Gastroesophageal sphincter (tissue), 4 donors: ENCODE measurements around the gene TMEM91. TPM values are rescaled to one million over a fixed set of nuclear protein-coding genes. Genes with fewer than 3 reads are reported as not detected.

Experiments used
- ATAC-seq: fragments of 150-250 bp; one replicate; pipeline ENCODE4 v1.9.1; 2016; ENCODE audit warnings: mild to moderate bottlenecking, moderate library complexity
- H3K27ac ChIP-seq, 4 donors: fragments of 200-600 bp; sonication (generic) in 3 of 4; 1 replicate in 3 of 4; 2 replicates in 1 of 4; pipeline ENCODE4 v1.5.1; 2016 to 2019
- H3K27me3 ChIP-seq: fragments of 200-600 bp; sonication (generic); one replicate; pipeline ENCODE4 v1.5.1; 2019
- H3K36me3 ChIP-seq, 2 donors: fragments of 200-600 bp; sonication (generic); one replicate each; pipeline ENCODE4 v1.5.1; 2019; ENCODE audit warnings: control low read depth in 1 of 2
- H3K4me1 ChIP-seq, 3 donors: fragments of 200-600 bp; sonication (generic); 1 replicate in 2 of 3; 2 replicates in 1 of 3; pipeline ENCODE4 v1.5.1; 2016 to 2019; ENCODE audit warnings: control low read depth in 2 of 3
- H3K4me3 ChIP-seq, 2 donors: fragments of 200-600 bp; sonication (generic); one replicate each; pipeline ENCODE4 v1.5.1; 2019; ENCODE audit warnings: mild to moderate bottlenecking in 1 of 2, moderate library complexity in 1 of 2
- H3K9me3 ChIP-seq, 3 donors: fragments of 200-600 bp; sonication (generic); one replicate each; pipeline ENCODE4 v1.5.1; 2017 to 2019; ENCODE audit warnings: control low read depth in 2 of 3
- CTCF ChIP-seq, 4 experiments: fragments of 200-600 bp in 2 of 4; fragments of 450-650 bp in 2 of 4; sonication (generic) in 1 of 4; IDR thresholded peaks; one replicate each; pipeline ENCODE4 v1.5.1; 2017 to 2019; ENCODE audit warnings: antibody characterized with exemption in 4 of 4, mild to moderate bottlenecking in 2 of 4, moderate library complexity in 2 of 4
- EP300 ChIP-seq: sonication (generic); formaldehyde crosslinking; IDR thresholded peaks from one replicate; pipeline ENCODE4 v1.6.1; 2017; ENCODE audit warnings: antibody characterized with exemption, mild to moderate bottlenecking
- POLR2A ChIP-seq, 2 donors: fragments of 450-650 bp; IDR thresholded peaks; one replicate each; pipeline ENCODE4 v1.6.1; 2017; ENCODE audit warnings: antibody characterized with exemption in 2 of 2, mild to moderate bottlenecking in 2 of 2, moderate library complexity in 1 of 2
- POLR2AphosphoS5 ChIP-seq: sonication (generic); formaldehyde crosslinking; IDR thresholded peaks from one replicate; pipeline ENCODE4 v1.6.1; 2017; ENCODE audit warnings: antibody characterized with exemption
- WGBS, 2 donors: methylation state at CpG; one replicate each; pipeline ENCODE4 v1.1.5; 2018; ENCODE audit warnings: low coverage in 1 of 2; 5-methylcytosine and 5-hydroxymethylcytosine counted together
- total RNA-seq, 4 donors: library from RNA; depleted of rRNA; stranded (reverse); fragments of >200 nt; gene quantifications; one replicate each; pipeline ENCODE4 v1.1.0, GENCODE V29; 2016

TMEM91 gene
- total RNA-seq, 4 donors from 2014 or later = 7.9 to 17.5 (median 13.3) TPM

GRCh38 chr19:41422955-41423354 lies 46.6 kb downstream of the TMEM91 start:
- ATAC-seq = no peak

GRCh38 chr19:41424335-41425173 lies 48.2 kb downstream of the TMEM91 start:
- H3K36me3 ChIP-seq = peaks cover 0 to 71% of the 10 kb centered on the region in 2 donors
- 90% methylated on average over 2 of the region's 21 CpGs; no CpG with 5 or more reads in 1 of the 2 donors for WGBS, 2 donors
- H3K27me3 ChIP-seq = no peaks in the 10 kb centered on the region
- no peak for ATAC-seq
- TF ChIP-seq EP300 = no peak
- TF ChIP-seq POLR2AphosphoS5 = no peak
- TF ChIP-seq CTCF (IDR thresholded peaks at IDR 0.05) = no peak
- TF ChIP-seq POLR2A (IDR thresholded peaks at IDR 0.05) = no peak
- peaks cover 0 to 40% (median 20%) of the 10 kb centered on the region in 3 donors for H3K4me1 ChIP-seq
- no peak overlapping the region for H3K27ac ChIP-seq
- H3K4me3 ChIP-seq = no peak overlapping the region
- no peaks in the 10 kb centered on the region for H3K9me3 ChIP-seq

More at GRCh38 chr19:41422955-41423354, 46.6 kb downstream of the TMEM91 start:
- 100% methylated on average over 2 of the region's 12 CpGs; no CpG with 5 or more reads in 1 of the 2 donors for WGBS, 2 donors
- no peak overlapping the region for H3K27ac ChIP-seq
- no peaks in the 10 kb centered on the region for H3K9me3 ChIP-seq
- H3K36me3 ChIP-seq = peaks cover 0 to 87% of the 10 kb centered on the region in 2 donors
- TF ChIP-seq POLR2A (IDR thresholded peaks at IDR 0.05) (no peak), CTCF (IDR thresholded peaks at IDR 0.05) (no peak), POLR2AphosphoS5 (no peak), EP300 (no peak)
- peaks cover 0 to 31% (median 13%) of the 10 kb centered on the region in 3 donors for H3K4me1 ChIP-seq
- no peak overlapping the region for H3K4me3 ChIP-seq
- no peaks in the 10 kb centered on the region for H3K27me3 ChIP-seq

GRCh38 chr19:41425174-41426115 lies 49.1 kb downstream of the TMEM91 start:
- ATAC-seq = no peak
- H3K36me3 ChIP-seq = peaks cover 0 to 65% of the 10 kb centered on the region in 2 donors
- TF ChIP-seq POLR2AphosphoS5 (no peak), CTCF (IDR thresholded peaks at IDR 0.05) (no peak), POLR2A (IDR thresholded peaks at IDR 0.05) (no peak), EP300 (no peak)
- H3K27ac ChIP-seq = peak overlapping the region in 1 of 4 donors; percentile 85
- H3K9me3 ChIP-seq = no peaks in the 10 kb centered on the region
- no peak overlapping the region for H3K4me3 ChIP-seq
- WGBS, 2 donors = 67 to 97% methylated on average over 1 to 7 of the region's 28 CpGs
- peaks cover 0 to 40% (median 20%) of the 10 kb centered on the region in 3 donors for H3K4me1 ChIP-seq
- H3K27me3 ChIP-seq = no peaks in the 10 kb centered on the region

GRCh38 chr19:41426116-41426841 lies 49.9 kb downstream of the TMEM91 start:
- ATAC-seq = no peak

More at GRCh38 chr19:41426116-41426841, 49.9 kb downstream of the TMEM91 start:
- Histone ChIP-seq H3K4me3 (peak overlapping the region; percentile 37 to 57), H3K36me3 (peaks cover 0 to 65% of the 10 kb centered on the region in 2 donors), H3K9me3 (no peaks in the 10 kb centered on the region), H3K27me3 (no peaks in the 10 kb centered on the region), H3K4me1 (peaks cover 0 to 40% (median 20%) of the 10 kb centered on the region in 3 donors), H3K27ac (peak overlapping the region in 3 of 4 donors; percentile 85 to 88 (median 85))
- WGBS, 2 donors = 0% methylated on average over 1 of the region's 36 CpGs; no CpG with 5 or more reads in 1 of the 2 donors
- TF ChIP-seq CTCF (IDR thresholded peaks at IDR 0.05) (no peak), EP300 (no peak), POLR2AphosphoS5 (no peak), POLR2A (IDR thresholded peaks at IDR 0.05) (no peak)
